GM12878 (cell line): ENCODE results near the gene INSIG1. TPM values are rescaled to one million over a fixed set of nuclear protein-coding genes. Genes with fewer than 3 reads are reported as not detected.

ENCODE experiments used
- BACH1 ChIP-seq: fragments of 450-650 bp; IDR thresholded peaks from 2 replicates; pipeline ENCODE4 v1.6.1; 2017; ENCODE audit warnings: mild to moderate bottlenecking, borderline replicate concordance
- BHLHE40 ChIP-seq, 2 experiments: fragments of 450-650 bp in 1 of 2; IDR thresholded peaks; 2 replicates each; pipeline ENCODE4 v1.6.1; 2011 to 2017; ENCODE audit warnings: low read depth in 2 of 2, borderline replicate concordance in 1 of 2, improper control_type of control experiment in 1 of 2, low read length in 1 of 2, mild to moderate bottlenecking in 1 of 2
- E2F8 ChIP-seq: fragments of 450-650 bp; IDR thresholded peaks from 2 replicates; pipeline ENCODE4 v1.6.1; 2018; ENCODE audit warnings: mild to moderate bottlenecking, low read depth, moderate library complexity; ENCODE audit not compliant: partially characterized antibody
- HDAC2 ChIP-seq: fragments of 200-600 bp; sonication (generic); IDR thresholded peaks from 2 replicates; pipeline ENCODE4 v1.6.1; 2017
- KLF5 ChIP-seq: fragments of 450-650 bp; IDR thresholded peaks from 2 replicates; pipeline ENCODE4 v1.6.1; 2014; ENCODE audit warnings: mild to moderate bottlenecking; ENCODE audit not compliant: partially characterized antibody
- RFX5 ChIP-seq: IDR thresholded peaks from 2 replicates; pipeline ENCODE4 v1.6.1; 2011; ENCODE audit warnings: low read depth, low read length, improper control_type of control experiment
- SREBF1 ChIP-seq: IDR thresholded peaks from 2 replicates; pipeline ENCODE4 v1.6.1; 2012; ENCODE audit warnings: mild to moderate bottlenecking, low read length
- SRF ChIP-seq, 2 experiments: IDR thresholded peaks; 2 replicates each; pipeline ENCODE4 v1.6.1; 2011; ENCODE audit warnings: low read depth in 2 of 2, low read length in 2 of 2, mild to moderate bottlenecking in 1 of 2, moderate library complexity in 1 of 2
- SUPT20H ChIP-seq: IDR thresholded peaks from 2 replicates; pipeline ENCODE4 v1.6.1; 2011; ENCODE audit warnings: low read depth, mild to moderate bottlenecking, low read length, moderate library complexity, borderline replicate concordance; ENCODE audit not compliant: control insufficient read depth
- SUZ12 ChIP-seq: fragments of 200-600 bp; sonication (generic); IDR thresholded peaks from one replicate; pipeline ENCODE4 v1.6.1; 2018; ENCODE audit warnings: antibody characterized with exemption, mild to moderate bottlenecking; ENCODE audit not compliant: unreplicated experiment
- ZNF217 ChIP-seq: fragments of 450-650 bp; IDR thresholded peaks from 2 replicates; pipeline ENCODE4 v1.6.1; 2017; ENCODE audit warnings: antibody characterized with exemption, mild to moderate bottlenecking
- ZNF384 ChIP-seq: IDR thresholded peaks from 2 replicates; pipeline ENCODE4 v1.6.1; 2012; ENCODE audit warnings: low read depth, mild to moderate bottlenecking, low read length, improper control_type of control experiment, borderline replicate concordance
- polyA plus RNA-seq, 11 experiments: library from polyadenylated mRNA; depleted of rRNA in 4 of 11; unstranded in 6 of 11; stranded (reverse) in 5 of 11; fragments of >200 nt; fragmentation: Nextera tagmentation in 4 of 11; fragmentation: Illumina TruSeq in 1 of 11; extraction: Ambion mirVana in 4 of 11; extraction: Trizol in 1 of 11; gene quantifications; 1 replicate in 1 of 11; 2 replicates in 10 of 11; pipeline versions ENCODE4 v1.2.1 to v1.2.3, GENCODE V29; 2011 to 2016; ENCODE audit warnings: inconsistent platforms in 2 of 11, missing spikeins in 2 of 11, low read depth in 1 of 11
- total RNA-seq, 4 experiments: library from RNA; depleted of rRNA in 3 of 4; stranded (reverse); fragments of >200 nt in 3 of 4; fragmentation: Illumina TruSeq in 1 of 4; extraction: Trizol in 1 of 4; gene quantifications; 2 replicates each; pipeline versions ENCODE4 v1.2.1 to v1.2.3, GENCODE V29; 2013 to 2021

INSIG1 gene
- total and polyA plus RNA-seq, 10 of the 15 experiments (the other 5 are each of a cell fraction or from before 2014, with no cell fraction given): 29.6 to 168 (median 91.1) TPM

- no peak for TF ChIP-seq E2F8
- no peak for TF ChIP-seq ZNF217
- no peak for TF ChIP-seq KLF5
- TF ChIP-seq SRF (IDR thresholded peaks at IDR 0.05; ENCODE audit: low read depth in 2 of 2, low read length in 2 of 2): no peak
- TF ChIP-seq BHLHE40 (IDR thresholded peaks at IDR 0.05; ENCODE audit: borderline replicate concordance in 1 of 2, low read depth in 2 of 2, low read length in 1 of 2): no peak
- no peak for TF ChIP-seq HDAC2
- no peak for TF ChIP-seq ZNF384
- TF ChIP-seq SREBF1: no peak
- no peak for TF ChIP-seq RFX5
- no peak for TF ChIP-seq SUPT20H
- no peak for TF ChIP-seq BACH1
- no peak for TF ChIP-seq SUZ12
Measured at GRCh38 chr7:155293721-155294510, 3.8 kb upstream of the INSIG1 start (continued).
